GM12878 (cell line): ENCODE measurements around the gene MARK4. TPM values are rescaled to one million over a fixed set of nuclear protein-coding genes. Genes with fewer than 3 reads are reported as not detected.

Experiments used
- ATAC-seq: fragments of 200-7000 bp; cut with Tn5 transposase; 3 replicates; pipeline ENCODE4 v1.9.1; 2020; ENCODE audit warnings: mild to moderate bottlenecking, moderate library complexity
- BruUV-seq: library from RNA; stranded (reverse); fragments of 400-500 nt; replicated peaks from 2 replicates; lab custom pipeline; 2021; lab: Mats Ljungman, UMichigan
- CTCF ChIA-PET: fragments of 300-600 bp; sonication (Branson Sonifier 250); formaldehyde crosslinking; extraction: SDS; loops from one replicate; lab custom pipeline; 2021; ENCODE audit warnings: inconsistent platforms; lab: Yijun Ruan, JAX
- POLR2A ChIA-PET: fragments of 350-600 bp; formaldehyde crosslinking; extraction: SDS; loops from one replicate; lab custom pipeline; 2021; ENCODE audit warnings: inconsistent platforms; lab: Charles Lee
- RAD21 ChIA-PET: fragments of 300-600 bp; sonication (Branson Sonifier 250); formaldehyde crosslinking; loops from one replicate; lab custom pipeline; 2023; ENCODE audit warnings: antibody characterized with exemption; ENCODE audit not compliant: unreplicated experiment; lab: Charles Lee
- SMC1A ChIA-PET: fragments of 300-600 bp; sonication (Branson Sonifier 250); formaldehyde crosslinking; loops from one replicate; lab custom pipeline; 2023; ENCODE audit not compliant: unreplicated experiment, uncharacterized antibody; lab: Charles Lee
- DNase-seq: peaks from one replicate; pipeline ENCODE4 v3.0.0-alpha.2; 2011; ENCODE audit warnings: low read depth, low spot score
- FAIRE-seq: peaks from 3 replicates; lab custom pipeline; 2011; peaks lifted over from hg19 to GRCh38; lab: Jason Lieb, UNC
- H2AFZ ChIP-seq: 2 replicates; pipeline ENCODE4 v1.6.0; 2011; ENCODE audit warnings: low read depth, low read length, control low read depth; ENCODE audit not compliant: control insufficient read depth
- H3K27ac ChIP-seq: 2 replicates; pipeline ENCODE4 v1.5.1; 2011; ENCODE audit warnings: control low read depth; ENCODE audit not compliant: control insufficient read depth, insufficient read depth
- H3K27me3 ChIP-seq, 2 experiments: replicated peaks in 1 of 2; 2 replicates each; pipeline versions ENCODE4 v1.6.0 to v1.6.1; 2011; ENCODE audit warnings: low read length in 1 of 2; ENCODE audit not compliant: control insufficient read depth in 2 of 2, insufficient read depth in 2 of 2
- H3K36me3 ChIP-seq, 2 experiments: 2 replicates each; pipeline ENCODE4 v1.5.1; 2011; ENCODE audit warnings: low read length in 1 of 2; ENCODE audit not compliant: control insufficient read depth in 2 of 2, insufficient read depth in 2 of 2
- H3K4me1 ChIP-seq: 2 replicates; pipeline ENCODE4 v1.6.1; 2011; ENCODE audit warnings: mild to moderate bottlenecking, low read length, moderate library complexity, mixed read lengths; ENCODE audit not compliant: control insufficient read depth, insufficient read depth
- H3K4me2 ChIP-seq: 2 replicates; pipeline ENCODE4 v1.6.0; 2011; ENCODE audit warnings: control low read depth; ENCODE audit not compliant: control insufficient read depth, insufficient read depth
- H3K4me3 ChIP-seq: fragments of 200-600 bp; sonication (generic); 2 replicates; pipeline ENCODE4 v1.5.1; 2016
- H3K79me2 ChIP-seq: 2 replicates; pipeline ENCODE4 v1.6.0; 2011; ENCODE audit warnings: low read length; ENCODE audit not compliant: control insufficient read depth, insufficient read depth
- H3K9ac ChIP-seq: 2 replicates; pipeline ENCODE4 v1.8.0; 2011; ENCODE audit warnings: low read length, control low read depth, mixed read lengths; ENCODE audit not compliant: control insufficient read depth, insufficient read depth
- H3K9me3 ChIP-seq: replicated peaks from 3 replicates; pipeline ENCODE4 v1.5.1; 2011; ENCODE audit warnings: mild to moderate bottlenecking, low read length; ENCODE audit not compliant: control insufficient read depth, insufficient read depth
- H4K20me1 ChIP-seq: 2 replicates; pipeline ENCODE4 v1.6.0; 2011; ENCODE audit not compliant: control insufficient read depth, insufficient read depth
- BACH1 ChIP-seq: fragments of 450-650 bp; IDR thresholded peaks from 2 replicates; pipeline ENCODE4 v1.6.1; 2017; ENCODE audit warnings: mild to moderate bottlenecking, borderline replicate concordance
- DPF2 ChIP-seq: fragments of 450-650 bp; IDR thresholded peaks from 2 replicates; pipeline ENCODE4 v1.6.1; 2017; ENCODE audit warnings: mild to moderate bottlenecking
- JUNB ChIP-seq: IDR thresholded peaks from 2 replicates; pipeline ENCODE4 v1.6.1; 2016; ENCODE audit warnings: antibody characterized with exemption, mild to moderate bottlenecking
- JUND ChIP-seq: IDR thresholded peaks from 2 replicates; pipeline ENCODE4 v1.6.1; 2012; ENCODE audit warnings: low read depth, mild to moderate bottlenecking, low read length, improper control_type of control experiment, moderate library complexity
- MEF2A ChIP-seq: IDR thresholded peaks from 2 replicates; pipeline ENCODE4 v1.6.1; 2011; ENCODE audit warnings: low read depth, mild to moderate bottlenecking, low read length, moderate library complexity; ENCODE audit not compliant: insufficient read depth
- MXI1 ChIP-seq: fragments of 150-350 bp; IDR thresholded peaks from 2 replicates; pipeline ENCODE4 v1.6.1; 2011; ENCODE audit warnings: low read depth, mild to moderate bottlenecking, inconsistent platforms, low read length, improper control_type of control experiment
- PML ChIP-seq: IDR thresholded peaks from 2 replicates; pipeline ENCODE4 v1.6.1; 2012; ENCODE audit warnings: low read length, inconsistent platforms
- SPI1 ChIP-seq: IDR thresholded peaks from 2 replicates; pipeline ENCODE4 v1.6.1; 2011; ENCODE audit warnings: low read depth, mild to moderate bottlenecking, low read length, moderate library complexity, borderline replicate concordance; ENCODE audit not compliant: insufficient read depth
- WRNIP1 ChIP-seq: IDR thresholded peaks from 2 replicates; pipeline ENCODE4 v1.6.1; 2011; ENCODE audit warnings: low read depth, low read length, improper control_type of control experiment, borderline replicate concordance
- ZBTB40 ChIP-seq: fragments of 450-650 bp; IDR thresholded peaks from 2 replicates; pipeline ENCODE4 v1.6.1; 2016; ENCODE audit warnings: mild to moderate bottlenecking, moderate library complexity, borderline replicate concordance
- ZSCAN29 ChIP-seq: fragments of 450-650 bp; IDR thresholded peaks from 2 replicates; pipeline ENCODE4 v1.6.1; 2017; ENCODE audit warnings: mild to moderate bottlenecking, moderate library complexity
- WGBS: methylation state at CpG from one replicate; pipeline ENCODE4 v1.1.6; 2016; ENCODE audit warnings: low lambda C conversion rate; ENCODE audit not compliant: insufficient replicate concordance, insufficient coverage; ENCODE audit errors: missing lambda C conversion rate; 5-methylcytosine and 5-hydroxymethylcytosine counted together
- in situ Hi-C: fragments of 300-500 bp; cut with MboI; formaldehyde crosslinking; loops from 9 replicates; pipeline ENCODE4 v1.14.3; 2018; ENCODE audit warnings: mixed read lengths
- intact Hi-C: fragments of 100-400 bp; cut with micrococcal nuclease; formaldehyde crosslinking; loops from one replicate; pipeline ENCODE4 v1.14.2; 2022; ENCODE audit not compliant: unreplicated experiment
- polyA plus RNA-seq, 11 experiments: library from polyadenylated mRNA; depleted of rRNA in 4 of 11; unstranded in 6 of 11; stranded (reverse) in 5 of 11; fragments of >200 nt; fragmentation: Nextera tagmentation in 4 of 11; fragmentation: Illumina TruSeq in 1 of 11; extraction: Ambion mirVana in 4 of 11; extraction: Trizol in 1 of 11; gene quantifications; 1 replicate in 1 of 11; 2 replicates in 10 of 11; pipeline versions ENCODE4 v1.2.1 to v1.2.3, GENCODE V29; 2011 to 2016; ENCODE audit warnings: inconsistent platforms in 2 of 11, missing spikeins in 2 of 11, low read depth in 1 of 11
- total RNA-seq, 4 experiments: library from RNA; depleted of rRNA in 3 of 4; stranded (reverse); fragments of >200 nt in 3 of 4; fragmentation: Illumina TruSeq in 1 of 4; extraction: Trizol in 1 of 4; gene quantifications; 2 replicates each; pipeline versions ENCODE4 v1.2.1 to v1.2.3, GENCODE V29; 2013 to 2021
- TF ChIP-seq, protein P1 (sequence below): IDR thresholded peaks from 2 replicates; pipeline ENCODE4 v1.6.1; 2012; ENCODE audit warnings: improper control_type of control experiment, low read depth, low read length; ENCODE audit not compliant: insufficient replicate concordance
- TF ChIP-seq, protein P2 (sequence below): fragments of 450-650 bp; IDR thresholded peaks from 2 replicates; pipeline ENCODE4 v1.6.1; 2017; ENCODE audit warnings: mild to moderate bottlenecking

Gene MARK4
- total and polyA plus RNA-seq, 10 of the 15 experiments (the other 5 are each of a cell fraction or from before 2014, with no cell fraction given) = 0.66 to 24.3 (median 5.1) TPM

GRCh38 chr19:45271735-45272108, 20.7 kb downstream of the MARK4 start:
- no peak overlapping the region for H3K4me2 ChIP-seq
- CTCF ChIA-PET = interaction anchor here (0.5 kb wide), 1 partner anchor 209 kb away, joined by 3 read pairs; no protein-coding TSS in a partner anchor
- no peak overlapping the region for H3K27ac ChIP-seq
- in situ Hi-C loops = no loop called here
- no peaks in the 10 kb centered on the region for H3K79me2 ChIP-seq
- FAIRE-seq (no peak), ATAC-seq (no peak), DNase-seq (no peak)
- POLR2A ChIA-PET = no interaction called here
- no peaks in the 10 kb centered on the region for H3K27me3 ChIP-seq
- H3K4me1 ChIP-seq = no peaks in the 10 kb centered on the region
- WGBS = 78% methylated on average over 7 of the region's 7 CpGs
- H4K20me1 ChIP-seq = no peaks in the 10 kb centered on the region
- intact Hi-C loops = no loop called here
- SMC1A ChIA-PET = no interaction called here
- H3K36me3 ChIP-seq = peaks cover 0 to 1% of the 10 kb centered on the region in 2 experiments; a peak in 3 of 4 replicates
- no peak overlapping the region for H3K9ac ChIP-seq
- RAD21 ChIA-PET = no interaction called here
- H3K4me3 ChIP-seq = no peak overlapping the region
- no peaks in the 10 kb centered on the region for H3K9me3 ChIP-seq
- no peak overlapping the region for H2AFZ ChIP-seq
- BruUV-seq = no TSS peak
- TF ChIP-seq BACH1 = no peak
- no peak for TF ChIP-seq PML
- TF ChIP-seq SPI1 = no peak
- TF ChIP-seq DPF2 = no peak
- no peak for TF ChIP-seq WRNIP1
- TF ChIP-seq, protein P1, sequence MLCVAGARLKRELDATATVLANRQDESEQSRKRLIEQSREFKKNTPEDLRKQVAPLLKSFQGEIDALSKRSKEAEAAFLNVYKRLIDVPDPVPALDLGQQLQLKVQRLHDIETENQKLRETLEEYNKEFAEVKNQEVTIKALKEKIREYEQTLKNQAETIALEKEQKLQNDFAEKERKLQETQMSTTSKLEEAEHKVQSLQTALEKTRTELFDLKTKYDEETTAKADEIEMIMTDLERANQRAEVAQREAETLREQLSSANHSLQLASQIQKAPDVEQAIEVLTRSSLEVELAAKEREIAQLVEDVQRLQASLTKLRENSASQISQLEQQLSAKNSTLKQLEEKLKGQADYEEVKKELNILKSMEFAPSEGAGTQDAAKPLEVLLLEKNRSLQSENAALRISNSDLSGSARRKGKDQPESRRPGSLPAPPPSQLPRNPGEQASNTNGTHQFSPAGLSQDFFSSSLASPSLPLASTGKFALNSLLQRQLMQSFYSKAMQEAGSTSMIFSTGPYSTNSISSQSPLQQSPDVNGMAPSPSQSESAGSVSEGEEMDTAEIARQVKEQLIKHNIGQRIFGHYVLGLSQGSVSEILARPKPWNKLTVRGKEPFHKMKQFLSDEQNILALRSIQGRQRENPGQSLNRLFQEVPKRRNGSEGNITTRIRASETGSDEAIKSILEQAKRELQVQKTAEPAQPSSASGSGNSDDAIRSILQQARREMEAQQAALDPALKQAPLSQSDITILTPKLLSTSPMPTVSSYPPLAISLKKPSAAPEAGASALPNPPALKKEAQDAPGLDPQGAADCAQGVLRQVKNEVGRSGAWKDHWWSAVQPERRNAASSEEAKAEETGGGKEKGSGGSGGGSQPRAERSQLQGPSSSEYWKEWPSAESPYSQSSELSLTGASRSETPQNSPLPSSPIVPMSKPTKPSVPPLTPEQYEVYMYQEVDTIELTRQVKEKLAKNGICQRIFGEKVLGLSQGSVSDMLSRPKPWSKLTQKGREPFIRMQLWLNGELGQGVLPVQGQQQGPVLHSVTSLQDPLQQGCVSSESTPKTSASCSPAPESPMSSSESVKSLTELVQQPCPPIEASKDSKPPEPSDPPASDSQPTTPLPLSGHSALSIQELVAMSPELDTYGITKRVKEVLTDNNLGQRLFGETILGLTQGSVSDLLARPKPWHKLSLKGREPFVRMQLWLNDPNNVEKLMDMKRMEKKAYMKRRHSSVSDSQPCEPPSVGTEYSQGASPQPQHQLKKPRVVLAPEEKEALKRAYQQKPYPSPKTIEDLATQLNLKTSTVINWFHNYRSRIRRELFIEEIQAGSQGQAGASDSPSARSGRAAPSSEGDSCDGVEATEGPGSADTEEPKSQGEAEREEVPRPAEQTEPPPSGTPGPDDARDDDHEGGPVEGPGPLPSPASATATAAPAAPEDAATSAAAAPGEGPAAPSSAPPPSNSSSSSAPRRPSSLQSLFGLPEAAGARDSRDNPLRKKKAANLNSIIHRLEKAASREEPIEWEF = no peak
- no peak for TF ChIP-seq MEF2A
- TF ChIP-seq, protein P2, sequence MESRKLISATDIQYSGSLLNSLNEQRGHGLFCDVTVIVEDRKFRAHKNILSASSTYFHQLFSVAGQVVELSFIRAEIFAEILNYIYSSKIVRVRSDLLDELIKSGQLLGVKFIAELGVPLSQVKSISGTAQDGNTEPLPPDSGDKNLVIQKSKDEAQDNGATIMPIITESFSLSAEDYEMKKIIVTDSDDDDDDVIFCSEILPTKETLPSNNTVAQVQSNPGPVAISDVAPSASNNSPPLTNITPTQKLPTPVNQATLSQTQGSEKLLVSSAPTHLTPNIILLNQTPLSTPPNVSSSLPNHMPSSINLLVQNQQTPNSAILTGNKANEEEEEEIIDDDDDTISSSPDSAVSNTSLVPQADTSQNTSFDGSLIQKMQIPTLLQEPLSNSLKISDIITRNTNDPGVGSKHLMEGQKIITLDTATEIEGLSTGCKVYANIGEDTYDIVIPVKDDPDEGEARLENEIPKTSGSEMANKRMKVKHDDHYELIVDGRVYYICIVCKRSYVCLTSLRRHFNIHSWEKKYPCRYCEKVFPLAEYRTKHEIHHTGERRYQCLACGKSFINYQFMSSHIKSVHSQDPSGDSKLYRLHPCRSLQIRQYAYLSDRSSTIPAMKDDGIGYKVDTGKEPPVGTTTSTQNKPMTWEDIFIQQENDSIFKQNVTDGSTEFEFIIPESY = no peak
- no peak for TF ChIP-seq ZSCAN29
- no peak for TF ChIP-seq JUND
- no peak for TF ChIP-seq ZBTB40
- TF ChIP-seq JUNB = no peak
- no peak for TF ChIP-seq MXI1
